Smooth muscle cell (in vitro differentiated cells): ENCODE results near the gene TARBP1. TPM values are rescaled to one million over a fixed set of nuclear protein-coding genes. Genes with fewer than 3 reads are reported as not detected.

Experiments used
- DNase-seq: peaks from one replicate; lab custom pipeline; 2025; ENCODE audit not compliant: unreplicated experiment; lab: John Stamatoyannopoulos, UW
- H2AFZ ChIP-seq: fragments of 200-600 bp; sonication (generic); 2 replicates; pipeline ENCODE4 v1.6.0; 2016; ENCODE audit warnings: antibody characterized with exemption, low read depth, mild to moderate bottlenecking
- H3F3A ChIP-seq: fragments of 200-600 bp; sonication (generic); 2 replicates; pipeline ENCODE4 v1.6.0; 2017; ENCODE audit warnings: antibody characterized with exemption, low read depth
- H3K27ac ChIP-seq: fragments of 200-600 bp; sonication (generic); 2 replicates; pipeline ENCODE4 v1.5.1; 2016; ENCODE audit warnings: low read depth, mild to moderate bottlenecking
- H3K27me3 ChIP-seq: fragments of 200-600 bp; sonication (generic); 2 replicates; pipeline ENCODE4 v1.6.1; 2016; ENCODE audit warnings: low read depth, mild to moderate bottlenecking
- H3K36me3 ChIP-seq: fragments of 200-600 bp; sonication (generic); 2 replicates; pipeline ENCODE4 v1.5.1; 2016; ENCODE audit warnings: low read depth
- H3K4me1 ChIP-seq: fragments of 200-600 bp; sonication (generic); 2 replicates; pipeline ENCODE4 v1.5.1; 2016; ENCODE audit warnings: low read depth
- H3K4me2 ChIP-seq: fragments of 200-600 bp; sonication (generic); 2 replicates; pipeline ENCODE4 v1.6.0; 2016; ENCODE audit warnings: mild to moderate bottlenecking
- H3K4me3 ChIP-seq: fragments of 200-600 bp; sonication (generic); 2 replicates; pipeline ENCODE4 v1.5.1; 2016; ENCODE audit warnings: mild to moderate bottlenecking
- H3K79me2 ChIP-seq: fragments of 200-600 bp; sonication (generic); 2 replicates; pipeline ENCODE4 v1.6.0; 2016; ENCODE audit warnings: low read depth, mild to moderate bottlenecking
- H3K9ac ChIP-seq: fragments of 200-600 bp; sonication (generic); 2 replicates; pipeline ENCODE4 v1.6.0; 2016; ENCODE audit warnings: low read depth
- H3K9me3 ChIP-seq: fragments of 200-600 bp; sonication (generic); replicated peaks from 2 replicates; pipeline ENCODE4 v1.5.1; 2016; ENCODE audit warnings: low read depth
- H4K20me1 ChIP-seq: fragments of 200-600 bp; sonication (generic); 2 replicates; pipeline ENCODE4 v1.6.0; 2016; ENCODE audit warnings: low read depth
- WGBS: methylation state at CpG from one replicate; pipeline ENCODE4 v1.1.7; 2016; ENCODE audit warnings: low lambda C conversion rate; 5-methylcytosine and 5-hydroxymethylcytosine counted together
- polyA plus RNA-seq: library from polyadenylated mRNA; unstranded; fragments of >200 nt; fragmentation: Nextera tagmentation; extraction: Ambion mirVana; gene quantifications from 2 replicates; pipeline ENCODE4 v1.2.1, GENCODE V29; 2016
- total RNA-seq: library from RNA; depleted of rRNA; stranded (reverse); fragments of >200 nt; gene quantifications from 2 replicates; pipeline ENCODE4 v1.2.3, GENCODE V29; 2014
- TF ChIP-seq, protein P1 (sequence below): fragments of 200-600 bp; sonication (generic); IDR thresholded peaks from 2 replicates; pipeline ENCODE4 v1.5.1; 2017; ENCODE audit warnings: borderline replicate concordance, mild to moderate bottlenecking, antibody characterized with exemption; ENCODE audit not compliant: insufficient read depth, poor library complexity, severe bottlenecking

The TARBP1 gene
- total and polyA plus RNA-seq, 2 experiments from 2014 or later, result 6.1 to 28.9 TPM

DNA sequence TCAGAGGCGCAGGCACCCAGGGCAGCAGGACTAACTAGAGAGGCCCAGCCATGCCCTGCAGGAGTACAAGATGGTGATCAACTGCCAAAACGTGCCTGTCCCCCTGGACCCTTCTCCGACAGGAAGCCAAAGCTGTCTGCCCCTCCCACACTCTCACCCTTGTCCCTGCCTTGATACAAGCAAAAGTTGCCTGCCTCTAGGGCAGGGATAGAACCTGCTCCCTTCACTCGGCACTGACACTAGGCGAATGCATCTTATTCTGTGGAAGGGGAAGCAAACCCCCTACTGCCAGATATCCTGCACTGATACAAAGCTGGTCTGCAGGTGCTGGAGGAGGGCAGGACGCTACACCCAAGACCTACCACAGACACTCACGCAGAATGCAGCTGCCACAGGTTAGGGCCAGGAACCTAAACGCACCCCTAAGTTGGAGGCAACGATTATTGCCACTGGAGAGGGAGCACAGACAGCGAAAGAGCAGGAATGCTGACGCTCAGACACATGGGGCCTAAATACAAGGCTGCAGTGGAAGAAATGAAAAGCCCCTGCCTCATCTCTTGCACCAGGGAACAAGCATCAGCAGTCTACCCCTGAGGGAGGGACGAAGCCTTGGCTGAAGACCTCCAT, 3.7 kb downstream of the TARBP1 start:
- H3K36me3 ChIP-seq, result no peaks in the 10 kb centered on the region
- H3K4me3 ChIP-seq, result no peak overlapping the region
- H3F3A ChIP-seq, result no peaks in the 10 kb centered on the region
- peaks cover 7% of the 10 kb centered on the region for H3K4me1 ChIP-seq
- H3K9ac ChIP-seq, result no peak overlapping the region
- WGBS, result 81% methylated on average over 12 of the region's 12 CpGs
- H3K4me2 ChIP-seq, result no peak overlapping the region
- H3K27me3 ChIP-seq, result peaks cover 3% of the 10 kb centered on the region
- peaks cover 14% of the 10 kb centered on the region for H3K79me2 ChIP-seq
- TF ChIP-seq, protein P1, sequence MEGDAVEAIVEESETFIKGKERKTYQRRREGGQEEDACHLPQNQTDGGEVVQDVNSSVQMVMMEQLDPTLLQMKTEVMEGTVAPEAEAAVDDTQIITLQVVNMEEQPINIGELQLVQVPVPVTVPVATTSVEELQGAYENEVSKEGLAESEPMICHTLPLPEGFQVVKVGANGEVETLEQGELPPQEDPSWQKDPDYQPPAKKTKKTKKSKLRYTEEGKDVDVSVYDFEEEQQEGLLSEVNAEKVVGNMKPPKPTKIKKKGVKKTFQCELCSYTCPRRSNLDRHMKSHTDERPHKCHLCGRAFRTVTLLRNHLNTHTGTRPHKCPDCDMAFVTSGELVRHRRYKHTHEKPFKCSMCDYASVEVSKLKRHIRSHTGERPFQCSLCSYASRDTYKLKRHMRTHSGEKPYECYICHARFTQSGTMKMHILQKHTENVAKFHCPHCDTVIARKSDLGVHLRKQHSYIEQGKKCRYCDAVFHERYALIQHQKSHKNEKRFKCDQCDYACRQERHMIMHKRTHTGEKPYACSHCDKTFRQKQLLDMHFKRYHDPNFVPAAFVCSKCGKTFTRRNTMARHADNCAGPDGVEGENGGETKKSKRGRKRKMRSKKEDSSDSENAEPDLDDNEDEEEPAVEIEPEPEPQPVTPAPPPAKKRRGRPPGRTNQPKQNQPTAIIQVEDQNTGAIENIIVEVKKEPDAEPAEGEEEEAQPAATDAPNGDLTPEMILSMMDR, result no peak
- H3K9me3 ChIP-seq, result no peaks in the 10 kb centered on the region
- H3K27ac ChIP-seq, result no peak overlapping the region
- DNase-seq, result no peak
- no peak overlapping the region for H2AFZ ChIP-seq
- H4K20me1 ChIP-seq, result no peaks in the 10 kb centered on the region

- Histone ChIP-seq H3K4me1 (peaks cover 7% of the 10 kb centered on the region), H3K9me3 (no peaks in the 10 kb centered on the region), H2AFZ (no peak overlapping the region), H3K79me2 (peaks cover 14% of the 10 kb centered on the region), H3K4me3 (no peak overlapping the region), H3K27me3 (no peaks in the 10 kb centered on the region), H3F3A (no peaks in the 10 kb centered on the region), H3K27ac (no peak overlapping the region), H3K4me2 (no peak overlapping the region), H4K20me1 (no peaks in the 10 kb centered on the region), H3K36me3 (no peaks in the 10 kb centered on the region), H3K9ac (no peak overlapping the region)
- TF ChIP-seq, protein P1, result no peak
- WGBS, result 88% methylated on average over 2 of the region's 2 CpGs
- DNase-seq, result no peak
Measured at GRCh38 chr1:234474375-234474774, 4.6 kb downstream of the TARBP1 start.

DNA sequence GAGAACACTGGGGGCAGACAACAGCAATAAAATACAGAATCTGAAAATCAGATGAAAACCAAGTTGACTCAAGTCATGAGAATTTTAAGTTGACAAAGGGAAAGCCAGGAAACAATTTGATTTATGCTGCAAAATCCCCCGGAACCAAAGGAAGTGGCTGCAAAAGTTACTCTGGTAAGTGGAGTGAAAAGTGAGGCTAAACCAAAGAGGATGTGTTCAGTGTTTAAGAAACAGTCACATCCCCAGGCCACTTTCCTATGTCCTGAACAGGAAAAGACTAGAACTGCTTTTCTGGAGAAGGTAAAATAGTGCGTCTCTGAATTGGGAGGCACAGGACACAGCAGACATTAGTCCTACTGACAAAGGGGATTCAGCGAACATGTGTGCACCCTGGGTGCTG, 5.9 kb downstream of the TARBP1 start:
- H3K27me3 ChIP-seq, result no peaks in the 10 kb centered on the region
- H3K9ac ChIP-seq, result no peak overlapping the region
- no peaks in the 10 kb centered on the region for H4K20me1 ChIP-seq
- H3K4me3 ChIP-seq, result no peak overlapping the region
- H3K27ac ChIP-seq, result no peak overlapping the region
- DNase-seq, result no peak
- no peaks in the 10 kb centered on the region for H3K9me3 ChIP-seq
- H3K4me2 ChIP-seq, result no peak overlapping the region
- H3K4me1 ChIP-seq, result peaks cover 7% of the 10 kb centered on the region
- H3F3A ChIP-seq, result no peaks in the 10 kb centered on the region
- TF ChIP-seq, protein P1, result no peak
- H3K36me3 ChIP-seq, result no peaks in the 10 kb centered on the region
- WGBS, result 82% methylated on average over 3 of the region's 3 CpGs
- no peak overlapping the region for H2AFZ ChIP-seq
- peaks cover 14% of the 10 kb centered on the region for H3K79me2 ChIP-seq

DNA sequence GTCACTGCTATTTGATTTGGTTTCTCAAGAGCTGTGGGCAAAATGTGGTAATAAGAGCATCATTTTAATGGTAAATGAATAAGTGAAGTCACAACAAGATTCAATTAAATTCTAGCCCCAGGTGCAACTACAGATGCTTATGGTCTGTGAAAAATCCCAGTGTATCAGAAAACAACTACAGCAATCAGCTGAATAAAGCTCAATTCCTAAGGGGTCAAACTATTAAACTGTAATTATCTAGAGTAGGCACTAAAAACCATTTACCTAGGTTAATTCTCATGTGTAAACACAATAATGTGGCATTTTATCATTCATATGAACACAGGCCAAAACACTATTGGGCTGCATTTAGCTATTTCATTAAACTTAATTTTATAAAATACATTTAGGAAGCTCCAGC, 9.6 kb downstream of the TARBP1 start:
- DNase-seq, result no peak
- no peak overlapping the region for H3K9ac ChIP-seq
- no peaks in the 10 kb centered on the region for H4K20me1 ChIP-seq
- H3K79me2 ChIP-seq, result peaks cover 5% of the 10 kb centered on the region
- H3K4me1 ChIP-seq, result no peaks in the 10 kb centered on the region
- no peak overlapping the region for H3K4me2 ChIP-seq
- no peaks in the 10 kb centered on the region for H3K36me3 ChIP-seq
- TF ChIP-seq, protein P1, result no peak
- H3K27ac ChIP-seq, result no peak overlapping the region
- H3F3A ChIP-seq, result no peaks in the 10 kb centered on the region
- no peaks in the 10 kb centered on the region for H3K27me3 ChIP-seq
- H2AFZ ChIP-seq, result no peak overlapping the region
- no peaks in the 10 kb centered on the region for H3K9me3 ChIP-seq
- H3K4me3 ChIP-seq, result no peak overlapping the region
